Endodermal cell (in vitro differentiated cells): ENCODE results near the gene DHODH. TPM values are rescaled to one million over a fixed set of nuclear protein-coding genes. Genes with fewer than 3 reads are reported as not detected.

Experiments used
- DNase-seq: peaks from one replicate; pipeline ENCODE4 v3.0.0-alpha.2; 2017
- H3K27ac ChIP-seq: 2 replicates; pipeline ENCODE4 v1.5.1; 2013; ENCODE audit warnings: mild to moderate bottlenecking, low read depth, low read length, moderate library complexity
- H3K27me3 ChIP-seq: 2 replicates; pipeline ENCODE4 v1.6.1; 2013; ENCODE audit warnings: mild to moderate bottlenecking, low read length, moderate library complexity; ENCODE audit not compliant: insufficient read depth, control insufficient read depth, poor library complexity, severe bottlenecking
- H3K36me3 ChIP-seq: 2 replicates; pipeline ENCODE4 v1.7.0; 2013; ENCODE audit warnings: mild to moderate bottlenecking, low read length, moderate library complexity; ENCODE audit not compliant: control insufficient read depth, insufficient read depth
- H3K4me1 ChIP-seq: one replicate; pipeline ENCODE4 v1.7.0; 2013; ENCODE audit warnings: low read length; ENCODE audit not compliant: control insufficient read depth, insufficient read depth
- H3K4me3 ChIP-seq: 2 replicates; pipeline ENCODE4 v1.5.1; 2013; ENCODE audit warnings: mild to moderate bottlenecking, low read length, moderate library complexity
- H3K9ac ChIP-seq: 2 replicates; pipeline ENCODE4 v1.6.1; 2013; ENCODE audit warnings: mild to moderate bottlenecking, low read length, moderate library complexity; ENCODE audit not compliant: poor library complexity, severe bottlenecking; ENCODE audit errors: extremely low read depth
- H3K9me3 ChIP-seq: 2 replicates; pipeline ENCODE4 v1.6.1; 2013; ENCODE audit warnings: mild to moderate bottlenecking, low read length, moderate library complexity; ENCODE audit not compliant: control insufficient read depth
- H3K27ac Mint-ChIP-seq: 2 replicates; pipeline ENCODE4 v1.8.0; 2020; ENCODE audit warnings: mixed read lengths
- H3K27me3 Mint-ChIP-seq: 2 replicates; pipeline ENCODE4 v1.8.0; 2021; ENCODE audit warnings: mild to moderate bottlenecking, mixed read lengths; ENCODE audit not compliant: insufficient read depth
- H3K36me3 Mint-ChIP-seq: 2 replicates; pipeline ENCODE4 v1.8.0; 2020; ENCODE audit warnings: low read depth, mixed read lengths
- H3K4me1 Mint-ChIP-seq: 2 replicates; pipeline ENCODE4 v1.8.0; 2020; ENCODE audit warnings: mixed read lengths
- H3K4me3 Mint-ChIP-seq: 2 replicates; pipeline ENCODE4 v1.8.0; 2020; ENCODE audit warnings: mild to moderate bottlenecking, moderate library complexity, mixed read lengths
- H3K9me3 Mint-ChIP-seq: 2 replicates; pipeline ENCODE4 v1.8.0; 2020; ENCODE audit warnings: mild to moderate bottlenecking, mixed read lengths
- WGBS, 2 experiments: methylation state at CpG; one replicate each; pipeline versions ENCODE4 v1.1.5 to v1.1.7; 2013; ENCODE audit warnings: missing lambda C conversion rate in 2 of 2, mixed read lengths in 1 of 2; ENCODE audit not compliant: insufficient coverage in 1 of 2, insufficient read length in 1 of 2; 5-methylcytosine and 5-hydroxymethylcytosine counted together
- total RNA-seq, 2 donors: library from RNA; stranded (reverse); fragmentation: NEBNext Ultra II Directional in 1 of 2; extraction: Animal tissue kit (Norgen Biotek cat#: 25700) in 1 of 2; gene quantifications; 2 replicates in 1 of 2; 3 replicates in 1 of 2; pipeline ENCODE4 v1.2.1, GENCODE V29; 2021
- TF ChIP-seq, protein P1 (sequence below): fragments of 200-600 bp; sonication (generic); conservative IDR thresholded peaks from 2 replicates; pipeline ENCODE4 v1.5.0; 2021; ENCODE audit warnings: antibody characterized with exemption, mild to moderate bottlenecking

DHODH gene
- total RNA-seq, 2 donors from 2014 or later: 15.5 to 17.4 TPM

DNA sequence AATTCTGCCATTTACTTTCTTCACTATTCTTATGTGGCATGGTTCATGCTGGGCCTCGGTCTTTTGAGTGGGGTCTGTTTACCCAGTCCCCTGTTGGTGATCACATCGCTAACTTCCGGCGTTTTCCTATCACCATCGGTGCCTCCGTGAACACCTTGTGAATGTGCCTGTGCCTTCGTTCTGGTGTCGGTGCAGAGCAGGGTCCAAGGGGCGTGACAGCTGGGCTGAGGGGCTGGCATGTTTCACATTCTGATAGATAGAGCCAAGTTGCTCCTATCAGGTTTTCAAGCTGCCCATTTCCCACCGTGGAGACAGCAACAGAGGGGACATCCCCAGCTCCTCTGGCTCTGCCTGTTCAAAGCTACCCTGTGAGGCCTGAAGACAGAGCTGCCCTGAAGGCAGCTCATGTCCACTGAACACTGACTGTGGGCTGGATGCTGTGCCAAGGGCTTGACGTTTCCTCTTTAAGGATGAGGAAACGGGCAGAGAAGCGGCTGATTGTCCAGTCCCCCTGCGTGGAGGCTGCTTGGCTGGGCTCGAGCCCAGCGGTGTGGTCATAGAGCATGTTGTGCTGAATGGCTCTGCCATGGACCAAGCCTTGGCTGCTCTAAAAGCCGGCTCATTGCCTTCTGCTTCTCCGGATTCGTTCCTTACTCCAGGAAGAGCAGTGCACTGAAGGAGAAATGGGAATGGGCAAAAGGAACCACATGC is 17.0 kb downstream of the DHODH start:
- no peak overlapping the region for H3K9ac ChIP-seq

DNA sequence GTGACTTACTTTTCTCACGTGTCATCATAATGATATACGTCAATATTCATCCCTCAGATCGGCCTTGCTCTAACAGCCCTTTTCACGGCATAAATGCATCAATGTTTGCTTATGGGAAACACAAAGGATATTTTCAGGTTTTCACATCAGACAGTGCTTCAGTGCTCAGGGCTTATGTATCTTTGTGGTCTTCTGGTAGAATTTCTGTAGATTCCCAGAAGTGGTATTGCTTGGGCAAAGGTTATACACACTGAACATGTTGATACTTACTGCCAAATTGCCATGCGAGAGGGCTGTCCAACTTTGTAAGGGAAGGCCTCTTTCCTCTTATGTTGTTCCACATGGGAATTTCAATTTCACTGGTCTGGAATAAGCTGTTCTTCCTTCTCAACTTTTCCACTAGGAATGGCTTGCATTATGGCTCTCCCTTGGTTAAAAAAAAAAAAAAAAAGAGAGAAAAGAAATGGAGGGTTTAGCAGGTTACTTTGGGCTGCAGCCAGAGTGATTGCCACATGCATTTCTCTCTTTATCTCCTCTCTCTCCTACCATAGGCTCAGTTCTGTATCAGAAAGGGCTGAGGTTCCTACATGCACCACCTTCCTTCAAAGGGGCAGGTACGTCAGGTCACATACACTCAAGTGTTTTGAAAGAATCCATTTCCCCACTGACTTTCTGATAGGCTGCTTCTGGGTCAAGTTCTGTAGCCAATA is 19.3 kb downstream of the DHODH start:
- no peak for DNase-seq
- WGBS, 2 experiments: 94 to 97% methylated on average over 6 of the region's 6 CpGs
- Mint-ChIP-seq H3K27me3 (no peaks in the 10 kb centered on the region), H3K9me3 (no peaks in the 10 kb centered on the region), H3K36me3 (peaks cover 24% of the 10 kb centered on the region), H3K4me3 (no peak overlapping the region), H3K4me1 (peaks cover 2% of the 10 kb centered on the region), H3K27ac (no peak overlapping the region)
- Histone ChIP-seq H3K4me1 (no peaks in the 10 kb centered on the region), H3K4me3 (no peak overlapping the region), H3K36me3 (peaks cover 21% of the 10 kb centered on the region), H3K9me3 (no peaks in the 10 kb centered on the region), H3K9ac (no peak overlapping the region), H3K27ac (no peak overlapping the region), H3K27me3 (no peaks in the 10 kb centered on the region)
- TF ChIP-seq, protein P1, sequence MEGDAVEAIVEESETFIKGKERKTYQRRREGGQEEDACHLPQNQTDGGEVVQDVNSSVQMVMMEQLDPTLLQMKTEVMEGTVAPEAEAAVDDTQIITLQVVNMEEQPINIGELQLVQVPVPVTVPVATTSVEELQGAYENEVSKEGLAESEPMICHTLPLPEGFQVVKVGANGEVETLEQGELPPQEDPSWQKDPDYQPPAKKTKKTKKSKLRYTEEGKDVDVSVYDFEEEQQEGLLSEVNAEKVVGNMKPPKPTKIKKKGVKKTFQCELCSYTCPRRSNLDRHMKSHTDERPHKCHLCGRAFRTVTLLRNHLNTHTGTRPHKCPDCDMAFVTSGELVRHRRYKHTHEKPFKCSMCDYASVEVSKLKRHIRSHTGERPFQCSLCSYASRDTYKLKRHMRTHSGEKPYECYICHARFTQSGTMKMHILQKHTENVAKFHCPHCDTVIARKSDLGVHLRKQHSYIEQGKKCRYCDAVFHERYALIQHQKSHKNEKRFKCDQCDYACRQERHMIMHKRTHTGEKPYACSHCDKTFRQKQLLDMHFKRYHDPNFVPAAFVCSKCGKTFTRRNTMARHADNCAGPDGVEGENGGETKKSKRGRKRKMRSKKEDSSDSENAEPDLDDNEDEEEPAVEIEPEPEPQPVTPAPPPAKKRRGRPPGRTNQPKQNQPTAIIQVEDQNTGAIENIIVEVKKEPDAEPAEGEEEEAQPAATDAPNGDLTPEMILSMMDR: no peak

More for the DNA sequence above, 17.0 kb downstream of the DHODH start:
- H3K36me3 ChIP-seq: peaks cover 29% of the 10 kb centered on the region
- WGBS, 2 experiments: 95% methylated on average over 16 to 19 of the region's 19 CpGs
- no peak overlapping the region for H3K4me3 ChIP-seq
- H3K27ac ChIP-seq: no peak overlapping the region
- H3K4me1 ChIP-seq: no peaks in the 10 kb centered on the region
- TF ChIP-seq, protein P1: no peak
- Mint-ChIP-seq H3K4me1 (no peaks in the 10 kb centered on the region), H3K4me3 (no peak overlapping the region), H3K9me3 (no peaks in the 10 kb centered on the region), H3K27me3 (no peaks in the 10 kb centered on the region), H3K36me3 (peaks cover 26% of the 10 kb centered on the region), H3K27ac (no peak overlapping the region)
- no peak for DNase-seq
- no peaks in the 10 kb centered on the region for H3K27me3 ChIP-seq
- H3K9me3 ChIP-seq: no peaks in the 10 kb centered on the region

DNA sequence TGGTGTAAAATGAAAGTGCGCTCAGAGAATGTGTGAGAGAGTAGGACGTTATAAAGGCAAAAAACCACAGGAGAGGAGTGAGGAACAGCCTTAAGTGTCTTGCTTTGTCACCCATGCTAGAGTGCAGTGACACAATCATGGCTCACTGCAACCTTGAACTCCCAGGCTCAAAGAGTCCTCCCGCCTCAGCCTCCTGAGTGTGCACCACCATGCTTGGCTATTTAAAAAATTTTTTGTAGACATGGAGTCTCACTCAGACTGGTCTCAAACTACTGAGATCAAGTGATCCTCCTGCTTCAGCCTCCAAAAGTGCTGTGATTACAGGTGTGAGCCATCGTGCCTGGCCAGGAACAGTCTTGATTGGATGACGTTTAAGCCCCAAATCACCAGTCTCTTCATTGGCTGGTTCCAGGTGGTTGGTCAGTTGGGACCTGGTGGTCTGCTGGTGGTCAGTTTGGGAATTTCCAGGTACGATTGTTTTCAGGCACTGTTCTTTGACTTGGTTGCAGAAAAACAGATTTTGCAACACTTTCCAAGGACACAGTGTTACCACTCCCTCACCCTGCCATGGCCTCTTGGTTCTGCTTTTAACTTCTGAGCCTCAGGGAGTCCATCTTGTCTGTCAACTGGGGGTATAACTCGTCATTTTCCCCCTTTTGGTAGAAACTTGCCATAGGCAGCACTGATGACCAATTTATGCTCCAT is 21.2 kb downstream of the DHODH start:
- Mint-ChIP-seq H3K4me1 (peaks cover 2% of the 10 kb centered on the region), H3K27me3 (no peaks in the 10 kb centered on the region), H3K9me3 (no peaks in the 10 kb centered on the region), H3K4me3 (no peak overlapping the region), H3K36me3 (peaks cover 11% of the 10 kb centered on the region), H3K27ac (no peak overlapping the region)
- peak; percentile 25 for DNase-seq
- no peak overlapping the region for H3K27ac ChIP-seq
- TF ChIP-seq, protein P1: no peak
- no peaks in the 10 kb centered on the region for H3K27me3 ChIP-seq
- peaks cover 6% of the 10 kb centered on the region for H3K36me3 ChIP-seq
- H3K9me3 ChIP-seq: no peaks in the 10 kb centered on the region
- no peaks in the 10 kb centered on the region for H3K4me1 ChIP-seq
- 92 to 95% methylated on average over 6 to 7 of the region's 7 CpGs for WGBS, 2 experiments
- no peak overlapping the region for H3K9ac ChIP-seq
- H3K4me3 ChIP-seq: no peak overlapping the region
